HL-60 (cell line): ENCODE results near the gene CAMK1D.

Source experiments
- DNase-seq, 2 experiments: peaks; one replicate each; pipeline ENCODE4 v3.0.0-alpha.2; 2010 to 2020; ENCODE audit warnings: low read depth in 1 of 2, low spot score in 1 of 2
- H3K27ac ChIP-seq: fragments of 250-450 bp; sonication (Bioruptor Pico); replicated peaks from 2 replicates; pipeline ENCODE4 v1.5.1; 2020; ENCODE audit warnings: mild to moderate bottlenecking, moderate library complexity
- H3K27me3 ChIP-seq: fragments of 250-450 bp; sonication (Bioruptor Pico); 2 replicates; pipeline ENCODE4 v1.5.1; 2021; ENCODE audit warnings: mild to moderate bottlenecking, moderate library complexity; ENCODE audit not compliant: insufficient read depth, poor library complexity, severe bottlenecking
- H3K4me3 ChIP-seq: replicated peaks from 2 replicates; pipeline ENCODE4 v1.5.1; 2011; ENCODE audit warnings: mild to moderate bottlenecking, control low read depth, low read length; ENCODE audit not compliant: insufficient read depth
- CTCF ChIP-seq: IDR thresholded peaks from one replicate; pipeline ENCODE4 v1.5.1; 2011; ENCODE audit warnings: low read length, control low read depth, inconsistent platforms; ENCODE audit not compliant: insufficient read depth
- GABPA ChIP-seq: IDR thresholded peaks from 2 replicates; pipeline ENCODE4 v1.6.1; 2012; ENCODE audit warnings: low read depth
- POLR2AphosphoS5 ChIP-seq: IDR thresholded peaks from 2 replicates; pipeline ENCODE4 v1.6.1; 2012; ENCODE audit warnings: low read depth
- REST ChIP-seq: IDR thresholded peaks from 2 replicates; pipeline ENCODE4 v1.6.1; 2012; ENCODE audit warnings: low read depth; ENCODE audit not compliant: insufficient replicate concordance
- SPI1 ChIP-seq: IDR thresholded peaks from 2 replicates; pipeline ENCODE4 v1.6.1; 2012; ENCODE audit warnings: low read depth, mild to moderate bottlenecking, borderline replicate concordance

The CAMK1D gene

GRCh38 chr10:12838995-12839927 lies 489.9 kb downstream of the CAMK1D start:
- H3K4me3 ChIP-seq: no peak overlapping the region
- no peak for TF ChIP-seq SPI1
- no peak for TF ChIP-seq POLR2AphosphoS5
- no peaks in the 10 kb centered on the region for H3K27me3 ChIP-seq
- H3K27ac ChIP-seq: no peak overlapping the region
- DNase-seq: no peak

GRCh38 chr10:12839941-12840611 lies 490.7 kb downstream of the CAMK1D start:
- no peak for DNase-seq
- H3K27ac ChIP-seq: no peak overlapping the region

GRCh38 chr10:12841426-12841825 lies 492.1 kb downstream of the CAMK1D start:
- no peak for DNase-seq
- Histone ChIP-seq H3K27me3 (no peaks in the 10 kb centered on the region), H3K4me3 (no peak overlapping the region), H3K27ac (no peak overlapping the region)
- TF ChIP-seq POLR2AphosphoS5: no peak
- TF ChIP-seq REST: no peak
- no peak for TF ChIP-seq GABPA
- no peak for TF ChIP-seq CTCF
- TF ChIP-seq SPI1: no peak

More at GRCh38 chr10:12839941-12840611, 490.7 kb downstream of the CAMK1D start:
- H3K27me3 ChIP-seq: no peaks in the 10 kb centered on the region
- TF ChIP-seq GABPA: no peak
- no peak overlapping the region for H3K4me3 ChIP-seq

- no peak for TF ChIP-seq REST
- TF ChIP-seq POLR2AphosphoS5: no peak
- no peak for TF ChIP-seq CTCF
- no peak for TF ChIP-seq GABPA
- no peak for TF ChIP-seq SPI1
- no peak for DNase-seq
- Histone ChIP-seq H3K4me3 (no peak overlapping the region), H3K27me3 (no peaks in the 10 kb centered on the region), H3K27ac (no peak overlapping the region)
These were observed 492.5 kb downstream of the CAMK1D start for GRCh38 chr10:12841826-12842225.
